A549 (cell line): Measurements from ENCODE around the gene PDPN.

ENCODE experiments used
- CHD4 ChIP-seq: fragments of 200-600 bp; sonication (generic); IDR thresholded peaks from 2 replicates; pipeline ENCODE4 v1.6.1; 2016; ENCODE audit warnings: antibody characterized with exemption, mild to moderate bottlenecking, borderline replicate concordance
- KDM1A ChIP-seq: fragments of 200-600 bp; sonication (generic); IDR thresholded peaks from 2 replicates; pipeline ENCODE4 v1.6.1; 2016; ENCODE audit warnings: low read depth, mild to moderate bottlenecking
- MAFK ChIP-seq: fragments of 450-650 bp; IDR thresholded peaks from 2 replicates; pipeline ENCODE4 v1.6.1; 2014; ENCODE audit not compliant: partially characterized antibody
- MYC ChIP-seq: IDR thresholded peaks from 2 replicates; pipeline ENCODE4 v1.6.1; 2012; ENCODE audit warnings: mild to moderate bottlenecking, inconsistent platforms, low read length, improper control_type of control experiment, borderline replicate concordance
- POLR2A ChIP-seq: IDR thresholded peaks from 2 replicates; pipeline ENCODE4 v1.6.1; 2012; ENCODE audit warnings: mild to moderate bottlenecking, low read length
- RAD21 ChIP-seq, 2 experiments: fragments of >200 bp in 1 of 2; sonication (Bioruptor Twin) in 1 of 2; formaldehyde crosslinking in 1 of 2; IDR thresholded peaks in 1 of 2; conservative IDR thresholded peaks in 1 of 2; 2 replicates in 1 of 2; 3 replicates in 1 of 2; pipeline ENCODE4 v1.6.1; 2012 to 2018; ENCODE audit warnings: inconsistent platforms in 1 of 2
- RCOR1 ChIP-seq: fragments of 150-350 bp; IDR thresholded peaks from 2 replicates; pipeline ENCODE4 v1.6.1; 2014; ENCODE audit warnings: antibody characterized with exemption, low read length, low read depth
- SMC3 ChIP-seq: fragments of >200 bp; sonication (Bioruptor Twin); formaldehyde crosslinking; IDR thresholded peaks from 3 replicates; pipeline ENCODE4 v1.6.1; 2018; ENCODE audit warnings: inconsistent platforms
- SREBF2 ChIP-seq: fragments of 450-650 bp; IDR thresholded peaks from 2 replicates; pipeline ENCODE4 v1.6.1; 2014; ENCODE audit warnings: mild to moderate bottlenecking, moderate library complexity
- TF ChIP-seq, protein P1 (sequence below): fragments of >200 bp; sonication (Bioruptor Twin); formaldehyde crosslinking; IDR thresholded peaks from 3 replicates; pipeline ENCODE4 v1.5.1; 2016

DNA sequence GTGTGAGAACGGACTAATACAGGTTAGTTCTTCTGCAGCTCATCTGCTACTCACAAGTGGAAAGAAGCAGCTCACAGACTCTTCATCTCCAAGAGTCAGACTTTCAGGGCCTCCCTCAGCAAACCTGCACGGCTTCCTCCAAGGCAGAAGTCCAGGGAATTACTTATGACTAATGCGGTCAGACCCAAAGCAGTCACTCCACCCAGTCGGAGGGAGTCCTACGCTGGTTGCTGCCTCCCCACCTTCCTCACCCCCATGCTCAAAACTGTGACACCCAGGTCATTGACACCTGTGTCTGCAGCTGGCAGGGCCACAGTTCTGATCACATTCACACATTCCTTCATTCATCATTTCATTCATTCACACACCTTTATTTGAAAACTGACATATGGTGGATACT lies 77.9 kb downstream of the PDPN start:
- TF ChIP-seq POLR2A (no peak), MAFK (no peak), RAD21 (conservative IDR thresholded peaks at IDR 0.05 in 1 of 2, IDR thresholded peaks at IDR 0.05 in 1 of 2) (no peak), CHD4 (no peak), MYC (no peak), SMC3 (no peak), RCOR1 (no peak), SREBF2 (no peak), KDM1A (no peak)
- TF ChIP-seq, protein P1, sequence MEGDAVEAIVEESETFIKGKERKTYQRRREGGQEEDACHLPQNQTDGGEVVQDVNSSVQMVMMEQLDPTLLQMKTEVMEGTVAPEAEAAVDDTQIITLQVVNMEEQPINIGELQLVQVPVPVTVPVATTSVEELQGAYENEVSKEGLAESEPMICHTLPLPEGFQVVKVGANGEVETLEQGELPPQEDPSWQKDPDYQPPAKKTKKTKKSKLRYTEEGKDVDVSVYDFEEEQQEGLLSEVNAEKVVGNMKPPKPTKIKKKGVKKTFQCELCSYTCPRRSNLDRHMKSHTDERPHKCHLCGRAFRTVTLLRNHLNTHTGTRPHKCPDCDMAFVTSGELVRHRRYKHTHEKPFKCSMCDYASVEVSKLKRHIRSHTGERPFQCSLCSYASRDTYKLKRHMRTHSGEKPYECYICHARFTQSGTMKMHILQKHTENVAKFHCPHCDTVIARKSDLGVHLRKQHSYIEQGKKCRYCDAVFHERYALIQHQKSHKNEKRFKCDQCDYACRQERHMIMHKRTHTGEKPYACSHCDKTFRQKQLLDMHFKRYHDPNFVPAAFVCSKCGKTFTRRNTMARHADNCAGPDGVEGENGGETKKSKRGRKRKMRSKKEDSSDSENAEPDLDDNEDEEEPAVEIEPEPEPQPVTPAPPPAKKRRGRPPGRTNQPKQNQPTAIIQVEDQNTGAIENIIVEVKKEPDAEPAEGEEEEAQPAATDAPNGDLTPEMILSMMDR, result no peak
